Stimulated activated CD4-positive, alpha-beta T cell treated with anti-CD3 and anti-CD28 coated beads, Interleukin-2, amount 100 ng/mL, for 24 hours (primary cell): ENCODE data around the gene IMPA2.
"Not testable (repeated sequence)": the region's sequence is repeated elsewhere in the genome, so short reads cannot be mapped to it uniquely, and the experiment has no call there.

Source experiments
- DNase-seq, 2 donors: peaks; one replicate each; pipeline ENCODE4 v3.0.0-alpha.2; 2020

The IMPA2 gene

GRCh38 chr18:12031181-12031580, 49.9 kb downstream of the IMPA2 start:
- DNase-seq: no peak

DNA sequence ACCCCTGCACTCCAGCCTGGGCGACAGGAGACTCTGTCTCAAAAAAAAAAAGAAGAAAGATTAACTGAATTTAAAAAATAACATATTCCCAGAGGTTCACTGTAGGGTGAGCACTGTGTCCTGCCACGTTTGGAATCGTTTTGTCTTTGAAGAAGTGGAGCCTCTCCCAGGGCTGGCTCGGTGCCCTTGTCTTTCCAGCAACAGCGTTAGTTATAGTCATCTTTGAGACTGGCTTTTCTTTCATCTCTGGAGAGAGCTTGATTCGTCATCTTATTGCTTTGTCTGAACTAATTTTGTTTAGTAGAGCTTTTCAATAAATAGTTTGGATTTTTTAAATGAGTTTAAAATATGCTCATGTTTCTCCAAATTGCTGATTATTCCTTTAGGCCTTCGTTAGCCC, 50.5 kb downstream of the IMPA2 start:
- no peak for DNase-seq

DNA sequence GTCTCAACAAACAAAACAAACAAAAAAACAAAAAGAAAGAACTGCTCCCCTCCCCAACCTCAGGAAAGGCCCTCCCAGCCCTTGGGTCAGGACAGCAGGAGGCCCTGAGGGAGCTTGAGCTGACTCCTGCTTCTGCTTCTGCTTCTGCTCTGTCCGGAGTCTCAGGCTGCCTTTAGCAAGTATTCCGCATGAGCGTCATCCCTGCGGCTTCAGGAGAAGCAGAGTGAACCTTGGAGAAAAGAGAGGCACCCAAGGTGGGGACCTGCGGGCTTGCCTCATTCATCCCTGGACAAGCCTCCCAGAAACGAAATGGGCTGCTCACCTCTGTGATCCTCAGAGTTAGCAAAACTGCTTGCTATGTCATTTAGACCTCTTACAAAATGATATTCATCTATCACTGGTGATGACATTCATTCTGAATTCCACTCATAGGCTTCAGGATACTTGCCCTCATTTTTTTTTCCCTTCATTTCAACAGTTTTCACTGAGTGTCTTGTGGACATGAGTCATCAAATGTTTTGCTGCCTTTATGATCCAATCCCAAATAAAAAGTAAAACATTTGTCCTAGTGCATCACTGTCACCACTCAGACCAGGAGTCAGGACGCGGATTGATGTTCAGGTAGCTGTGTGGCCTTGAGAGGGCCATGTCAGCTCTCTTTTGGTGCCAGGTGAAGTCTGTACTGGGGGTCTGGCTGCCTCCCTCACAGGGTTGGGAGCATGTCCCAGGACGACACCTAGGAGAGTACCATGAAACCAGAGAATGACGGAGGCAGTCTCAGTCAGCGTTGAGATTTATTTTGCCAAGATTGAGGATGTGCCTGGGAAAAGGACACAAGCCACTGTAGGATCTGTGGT, 51.7 kb downstream of the IMPA2 start:
- no peak for DNase-seq

DNA sequence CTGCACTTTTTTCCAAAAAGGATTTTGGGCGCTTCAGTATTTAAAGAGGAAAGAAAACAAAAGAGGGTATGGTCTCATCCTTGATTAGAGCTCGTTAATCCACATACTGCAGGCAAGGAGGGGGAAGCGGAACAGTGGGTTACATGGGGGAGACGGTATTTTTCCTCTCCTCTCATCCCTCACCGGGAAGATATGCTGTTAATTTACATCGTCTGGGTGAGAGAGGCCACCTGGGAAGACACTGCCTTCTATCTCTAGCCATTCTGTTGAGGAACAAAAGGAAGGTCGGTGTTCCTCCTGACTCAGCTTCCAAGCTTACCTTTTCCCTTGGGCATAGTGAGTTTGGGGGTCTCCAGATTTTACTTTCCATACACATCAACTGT, 52.3 kb downstream of the IMPA2 start:
- DNase-seq: no peak

DNA sequence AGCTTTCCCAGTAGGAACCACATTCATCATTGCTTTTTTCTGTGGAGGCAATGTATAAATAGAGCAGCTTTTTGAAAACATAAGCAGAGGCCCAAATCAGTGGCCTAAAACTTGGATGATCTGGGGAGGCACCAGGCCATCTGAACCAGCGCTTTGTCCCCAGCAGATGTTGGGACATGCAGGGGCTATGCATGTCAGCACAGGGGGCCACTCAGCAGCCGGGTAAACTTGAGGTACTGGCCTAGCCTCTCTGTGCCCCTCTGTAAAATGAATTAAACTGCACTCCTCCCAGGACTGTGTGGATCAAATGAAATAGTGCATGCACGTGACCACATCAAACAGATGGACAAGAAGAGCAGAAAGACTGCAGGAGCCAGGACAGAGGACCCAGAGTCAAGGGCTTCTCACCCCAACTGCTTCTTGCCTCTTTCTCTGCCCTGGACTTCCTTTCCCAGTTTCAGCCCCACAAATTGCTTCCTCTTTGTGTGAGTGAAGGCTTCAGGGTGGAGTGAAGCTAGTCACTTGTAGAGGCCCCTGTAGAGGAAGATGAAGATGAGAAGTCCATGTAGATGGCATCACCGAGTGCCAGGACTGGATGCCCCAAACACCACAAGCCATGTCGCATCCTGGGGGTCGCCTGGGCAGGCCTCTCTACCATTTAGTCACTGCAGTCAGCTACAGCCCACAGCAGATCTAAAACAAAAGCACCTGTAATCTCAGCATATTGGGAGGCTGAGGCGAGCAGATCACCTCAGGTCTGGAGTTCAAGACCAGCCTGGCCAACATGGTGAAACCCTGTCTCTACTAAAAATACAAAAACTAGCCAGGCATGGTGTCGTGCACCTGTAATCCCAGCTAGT, 53.2 kb downstream of the IMPA2 start:
- DNase-seq: no peak

DNA sequence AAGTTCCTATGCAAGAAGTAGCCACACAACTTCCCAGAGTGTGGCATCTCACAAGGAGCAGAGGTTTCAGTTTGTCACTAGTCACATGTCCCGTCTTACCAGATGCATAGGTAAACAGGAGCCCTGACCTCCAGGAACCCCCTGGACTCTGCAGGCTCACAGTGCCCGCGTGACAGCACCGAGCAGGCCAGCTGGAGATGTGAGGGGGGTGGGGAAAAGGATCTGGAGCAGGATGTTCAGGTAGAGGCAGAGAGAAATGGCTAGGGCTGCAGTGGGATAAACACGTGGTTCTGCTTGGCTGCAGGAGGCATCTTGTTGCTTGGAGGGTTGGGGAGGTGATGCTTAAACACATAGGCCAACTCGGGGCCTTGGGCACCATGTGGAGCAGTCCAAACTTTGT, 54.2 kb downstream of the IMPA2 start:
- no peak for DNase-seq

DNA sequence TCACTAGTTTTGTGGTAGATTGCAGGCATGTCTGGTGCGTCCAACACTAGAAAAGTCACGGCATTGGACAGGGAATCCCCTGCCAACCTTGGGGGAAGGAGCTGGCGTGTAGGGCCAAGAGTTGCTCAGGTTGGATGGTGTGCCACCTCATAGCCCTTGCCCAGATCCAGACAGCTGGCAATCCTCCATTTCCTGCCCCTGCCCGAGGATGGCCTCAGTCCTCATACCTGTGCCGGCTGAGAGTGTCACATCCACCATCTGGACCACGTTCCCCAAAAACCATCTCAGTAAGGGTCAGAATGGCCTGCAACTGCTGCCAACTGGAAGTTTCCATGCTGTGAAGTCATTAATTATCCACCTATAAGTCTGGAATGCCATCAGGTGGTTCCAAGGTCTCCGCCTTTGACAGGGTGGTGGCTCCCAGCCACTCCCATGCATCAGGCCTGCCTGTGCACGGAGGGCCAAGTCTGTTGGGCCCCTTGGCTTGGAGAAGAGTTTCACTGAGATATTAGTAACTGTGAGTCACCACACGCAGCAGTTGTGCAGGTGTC, 55.0 kb downstream of the IMPA2 start:
- no peak for DNase-seq

DNA sequence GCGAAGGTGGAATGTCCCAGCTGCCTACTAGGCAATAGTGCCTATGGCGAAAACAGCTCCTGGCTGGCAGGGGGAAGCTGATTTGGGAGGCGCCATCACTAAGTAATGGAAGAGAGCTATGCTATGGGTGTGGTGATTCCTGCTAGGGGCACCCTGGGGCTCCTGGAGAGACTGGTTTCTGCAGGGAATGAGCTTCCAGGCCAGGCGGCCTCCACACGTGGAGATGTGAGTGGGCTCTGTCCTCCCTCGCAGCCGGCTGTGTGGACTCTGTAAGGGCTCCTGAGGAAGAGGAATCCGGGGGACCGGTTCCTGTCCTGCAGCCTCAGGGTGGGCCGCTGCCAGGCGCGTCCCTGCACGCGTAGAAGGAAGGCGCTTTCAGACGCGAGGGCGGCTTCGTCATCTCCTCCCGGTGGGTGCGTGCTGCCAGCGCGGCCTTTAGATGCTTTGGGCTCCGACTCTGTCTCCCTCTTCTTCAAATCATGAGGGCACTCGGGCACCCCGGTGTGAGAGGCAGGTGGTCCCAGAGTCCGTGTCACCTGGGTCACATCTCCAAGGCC, 56.9 kb downstream of the IMPA2 start:
- peak; percentile 27 to 49 for DNase-seq

GRCh38 chr18:12038639-12039539, 57.6 kb downstream of the IMPA2 start:
- DNase-seq: peak; percentile 79 to 80

DNA sequence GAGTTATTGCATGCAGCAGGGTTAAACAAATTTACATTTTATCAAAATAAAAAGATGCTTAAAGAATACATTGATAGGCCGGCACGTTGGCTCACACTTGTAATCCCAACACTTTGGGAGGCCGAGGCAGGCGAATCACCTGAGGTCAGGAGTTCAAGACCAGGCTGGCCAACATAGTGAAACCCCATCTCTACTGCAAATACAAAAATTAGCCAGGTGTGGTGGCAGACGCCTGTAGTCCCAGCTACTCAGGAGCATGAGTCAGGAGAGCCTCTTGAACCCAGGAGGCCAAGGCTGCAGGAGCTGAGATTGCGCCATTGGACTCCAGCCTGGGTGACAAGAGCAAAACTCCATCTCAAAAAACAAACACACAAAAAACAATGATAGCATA, 58.2 kb downstream of the IMPA2 start:
- not testable (repeated sequence) for DNase-seq

- DNase-seq: no peak
These were observed 60.3 kb downstream of the IMPA2 start for GRCh38 chr18:12041561-12041960.

- DNase-seq: no peak
These were observed 62.5 kb downstream of the IMPA2 start for GRCh38 chr18:12043811-12044210.

DNA sequence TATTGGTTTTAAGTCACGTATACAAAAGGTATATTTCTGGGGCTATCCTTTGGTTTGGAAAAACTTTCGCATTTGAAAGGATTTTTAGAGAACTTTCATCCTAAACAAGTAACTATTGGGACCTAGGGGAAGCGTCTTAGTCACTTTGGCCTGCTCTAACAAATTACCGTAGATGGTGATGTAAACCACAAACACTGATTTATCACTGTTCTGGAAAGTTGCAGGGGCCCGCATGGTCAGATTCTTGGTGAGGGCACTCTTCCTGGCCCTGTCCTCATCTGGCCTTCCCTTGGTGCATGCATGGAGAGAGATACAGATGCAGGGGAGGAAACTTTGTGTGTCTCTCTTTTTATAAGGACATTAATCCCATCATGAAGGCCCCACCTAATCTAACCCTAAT, 63.3 kb downstream of the IMPA2 start:
- no peak for DNase-seq

- DNase-seq: no peak
These were observed 64.9 kb downstream of the IMPA2 start for GRCh38 chr18:12046046-12046750.

DNA sequence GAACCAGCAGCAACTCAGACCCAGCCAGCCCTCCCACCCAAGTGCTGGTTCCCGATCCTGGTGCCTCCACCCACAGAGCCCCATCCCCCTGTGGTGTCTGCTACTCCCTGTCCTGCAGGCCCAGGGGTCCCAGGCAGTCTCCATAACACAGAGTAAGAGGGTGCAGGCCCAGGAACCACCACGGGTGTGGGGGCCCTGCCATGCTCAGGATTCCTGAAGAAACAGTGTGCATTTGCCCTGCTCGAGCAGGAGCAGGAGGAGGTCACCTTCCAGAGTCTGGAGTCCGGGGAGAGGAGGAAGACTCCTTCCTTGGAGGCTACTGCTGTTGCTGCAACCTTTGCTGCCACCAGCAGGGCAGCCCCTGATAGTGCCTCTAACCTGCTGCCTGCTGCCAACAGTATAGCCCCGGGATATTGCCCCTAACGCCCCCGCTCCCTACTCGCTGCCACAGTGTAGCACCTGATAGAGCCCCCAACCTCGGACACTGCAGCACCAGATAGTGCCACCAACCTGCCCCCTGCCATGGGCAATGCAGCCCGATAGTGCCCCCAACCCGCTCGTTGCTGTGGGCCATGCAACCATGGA, 65.5 kb downstream of the IMPA2 start:
- no peak for DNase-seq

- DNase-seq: no peak
These were observed 66.9 kb downstream of the IMPA2 start for GRCh38 chr18:12048010-12048826.

- DNase-seq: no peak
These were observed 67.5 kb downstream of the IMPA2 start for GRCh38 chr18:12048827-12049175.

DNA sequence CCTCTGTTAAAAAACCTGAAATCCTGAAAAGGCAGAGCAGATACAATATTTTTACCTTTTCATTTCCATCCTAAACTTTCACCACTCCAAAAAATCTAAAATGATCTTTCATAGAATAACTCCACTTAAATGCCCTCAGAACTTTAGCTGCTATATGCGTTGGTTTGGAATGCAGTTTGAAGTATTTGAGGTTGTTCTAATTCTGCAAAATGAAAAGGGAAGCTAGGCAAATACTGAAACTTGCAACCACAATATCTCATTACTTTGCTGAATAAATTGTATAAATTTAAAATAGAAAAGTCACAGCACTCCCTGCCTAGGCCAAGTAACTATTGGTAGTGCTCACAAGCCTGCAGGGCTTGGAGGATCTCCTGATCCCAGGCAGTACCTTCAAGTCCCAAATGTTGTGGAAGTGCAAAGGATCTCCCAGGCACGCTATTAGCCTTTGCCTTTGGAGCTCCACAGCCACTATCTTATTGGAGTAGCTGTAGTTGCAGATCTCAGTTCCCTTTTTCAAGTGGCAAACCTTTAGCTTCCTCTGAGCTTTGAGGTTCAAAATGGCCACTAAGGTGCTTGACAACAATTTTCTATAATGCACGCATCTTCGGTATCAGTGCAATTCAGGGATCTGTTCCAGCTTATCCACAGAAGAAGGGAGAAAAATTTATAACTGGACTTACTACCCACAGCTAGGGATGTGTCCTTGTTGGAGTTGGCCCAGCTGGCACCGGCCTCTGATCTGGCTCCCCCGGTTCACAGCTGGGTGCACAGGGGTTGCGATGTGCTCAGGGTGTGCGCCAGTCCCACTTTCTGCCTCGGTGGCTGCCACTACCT, 68.9 kb downstream of the IMPA2 start:
- no peak for DNase-seq

DNA sequence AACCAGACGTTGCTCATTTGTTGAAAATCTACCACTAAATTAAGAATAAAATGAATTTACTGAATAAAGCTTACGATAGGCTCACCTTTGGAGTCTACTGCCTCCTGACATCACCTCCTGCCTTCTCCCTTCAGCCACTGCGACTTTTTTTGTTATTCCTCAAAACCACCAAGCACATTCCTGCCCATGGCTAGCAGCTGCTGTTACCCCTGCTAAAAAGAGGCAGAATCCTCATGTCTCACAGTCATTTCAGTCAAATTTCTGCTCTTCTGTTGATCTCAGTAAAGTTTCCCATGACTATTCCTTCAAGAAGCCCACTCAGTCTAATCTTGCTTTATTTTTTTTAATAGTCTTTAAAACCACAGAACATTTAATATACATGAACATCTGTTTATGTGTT, 71.6 kb downstream of the IMPA2 start:
- DNase-seq: no peak

- no peak for DNase-seq
These were observed 72.0 kb downstream of the IMPA2 start for GRCh38 chr18:12053289-12053688.
